Activated CD4-positive, alpha-beta T cell treated with anti-CD3 and anti-CD28 coated beads, Interleukin-2, amount 10 ng/mL, durations not matched to agents 7 days and 5 days (primary cell): ENCODE results near the gene NCKAP1. TPM values are rescaled to one million over a fixed set of nuclear protein-coding genes. Genes with fewer than 3 reads are reported as not detected.

ENCODE experiments used
- CTCF ChIA-PET: fragments of 350-600 bp; sonication (Branson Sonifier 250); formaldehyde crosslinking; loops from one replicate; lab custom pipeline; 2021; ENCODE audit warnings: antibody characterized with exemption; lab: Charles Lee
- POLR2A ChIA-PET: fragments of 350-600 bp; sonication (Branson Sonifier 250); formaldehyde crosslinking; loops from one replicate; lab custom pipeline; 2021; ENCODE audit warnings: antibody characterized with exemption; lab: Charles Lee
- DNase-seq: peaks from one replicate; pipeline ENCODE4 v3.0.0-alpha.2; 2020
- H3K27ac Mint-ChIP-seq: one replicate; pipeline ENCODE4 v1.8.0; 2021; ENCODE audit warnings: mild to moderate bottlenecking, moderate library complexity, mixed read lengths
- H3K27me3 Mint-ChIP-seq: one replicate; pipeline ENCODE4 v1.8.0; 2021; ENCODE audit warnings: mixed read lengths
- H3K36me3 Mint-ChIP-seq: one replicate; pipeline ENCODE4 v1.8.0; 2021; ENCODE audit warnings: low read depth, mixed read lengths
- H3K4me1 Mint-ChIP-seq: one replicate; pipeline ENCODE4 v1.8.0; 2021; ENCODE audit warnings: mixed read lengths
- H3K4me3 Mint-ChIP-seq: one replicate; pipeline ENCODE4 v1.8.0; 2021; ENCODE audit warnings: mild to moderate bottlenecking, moderate library complexity, mixed read lengths
- H3K9me3 Mint-ChIP-seq: one replicate; pipeline ENCODE4 v1.8.0; 2021; ENCODE audit warnings: mixed read lengths
- total RNA-seq, 2 experiments: library from RNA; stranded (reverse); gene quantifications; one replicate each; pipeline ENCODE4 v1.2.3, GENCODE V29; 2021

Gene NCKAP1
- total RNA-seq, 2 experiments from 2014 or later = 0.87 to 0.92 TPM

DNA sequence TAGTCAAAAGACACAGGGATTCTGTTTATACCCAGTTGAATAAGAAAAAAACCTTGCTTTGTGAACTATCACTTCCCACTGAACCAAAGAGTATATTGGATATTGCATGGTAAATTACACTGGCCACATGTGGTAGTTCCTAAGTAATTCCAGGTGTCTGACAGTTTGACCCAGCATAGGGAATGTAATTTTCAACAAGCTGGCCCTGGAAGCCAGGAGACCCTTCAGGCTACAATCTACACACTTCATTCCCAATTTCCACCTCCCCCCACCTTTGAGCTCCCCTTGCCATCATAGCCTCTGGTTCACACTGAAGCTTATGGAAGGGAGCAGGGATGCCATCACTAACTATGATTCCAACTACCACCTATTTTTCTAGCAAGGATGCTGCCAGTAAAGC is 174.6 kb downstream of the NCKAP1 start:
- no peak overlapping the region for H3K27ac Mint-ChIP-seq
- H3K4me3 Mint-ChIP-seq = no peak overlapping the region
- peaks cover 64% of the 10 kb centered on the region for H3K27me3 Mint-ChIP-seq

DNA sequence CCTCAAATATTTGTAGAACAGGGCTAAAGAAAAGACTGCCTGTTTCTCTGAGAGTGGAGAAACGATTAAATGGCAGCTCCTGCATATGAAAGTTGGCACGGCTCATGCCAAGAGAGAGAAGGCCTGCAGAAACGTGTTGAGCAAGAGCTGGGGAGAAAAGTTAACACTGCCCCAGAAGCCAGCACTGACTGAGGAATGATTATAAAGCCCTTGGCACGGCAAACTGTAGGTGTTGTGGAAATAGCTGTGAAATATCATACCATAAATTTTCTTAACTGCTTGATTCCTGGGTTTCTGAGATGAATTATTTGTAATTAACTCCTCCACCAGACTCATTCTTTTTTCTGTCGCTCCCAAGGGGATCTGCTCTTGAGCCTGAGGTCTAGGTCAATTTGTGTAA is 176.2 kb downstream of the NCKAP1 start:
- CTCF ChIA-PET = no interaction called here
- H3K4me3 Mint-ChIP-seq = no peak overlapping the region

More for the DNA sequence above, 174.6 kb downstream of the NCKAP1 start:
- ChIA-PET POLR2A (no interaction called here), CTCF (no interaction called here)
- Mint-ChIP-seq H3K4me1 (peaks cover 22% of the 10 kb centered on the region), H3K36me3 (peaks cover 3% of the 10 kb centered on the region), H3K9me3 (no peaks in the 10 kb centered on the region)
- DNase-seq = no peak

DNA sequence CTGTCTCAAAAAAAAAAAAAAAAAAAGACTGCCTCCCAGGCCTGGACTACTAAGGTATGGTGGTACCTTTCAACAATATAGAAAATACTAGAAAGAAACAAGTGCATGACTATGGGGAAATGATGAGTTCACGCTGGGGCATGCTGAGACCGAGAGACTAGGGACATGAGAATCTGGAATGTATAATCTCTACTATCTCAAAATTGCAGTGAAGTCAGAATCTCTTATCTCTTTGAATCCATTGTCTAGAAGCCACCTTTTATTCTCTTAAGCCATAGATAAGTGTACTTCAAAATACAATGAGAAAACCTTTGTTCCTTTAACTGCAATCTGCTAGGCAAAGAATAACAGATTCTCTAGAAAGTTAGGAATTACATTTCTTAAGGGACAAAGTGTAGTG is 177.4 kb downstream of the NCKAP1 start:
- H3K4me3 Mint-ChIP-seq = no peak overlapping the region
- peaks cover 47% of the 10 kb centered on the region for H3K27me3 Mint-ChIP-seq
- no peaks in the 10 kb centered on the region for H3K9me3 Mint-ChIP-seq
- POLR2A ChIA-PET = no interaction called here
- no peak for DNase-seq
- CTCF ChIA-PET = no interaction called here
- no peak overlapping the region for H3K27ac Mint-ChIP-seq
- H3K4me1 Mint-ChIP-seq = peaks cover 3% of the 10 kb centered on the region
- peaks cover 3% of the 10 kb centered on the region for H3K36me3 Mint-ChIP-seq

More for the DNA sequence above, 176.2 kb downstream of the NCKAP1 start:
- no peak for DNase-seq
- Mint-ChIP-seq H3K9me3 (no peaks in the 10 kb centered on the region), H3K27me3 (peaks cover 52% of the 10 kb centered on the region), H3K36me3 (peaks cover 3% of the 10 kb centered on the region), H3K27ac (no peak overlapping the region), H3K4me1 (peaks cover 10% of the 10 kb centered on the region)
- POLR2A ChIA-PET = no interaction called here

Other genes with a start within 250 kb of the NCKAP1 start
- not detected for gene FRZB, start 171.8 kb downstream of the NCKAP1 start, total RNA-seq
- 1 to 10 TPM in 1 of 2 experiments, under 1 TPM in 1; 0.92 to 1.6 TPM for gene DUSP19, start 40.3 kb upstream of the NCKAP1 start, total RNA-seq
- 10 to 100 TPM; 16.9 to 18.2 TPM for gene NUP35, start 86.0 kb upstream of the NCKAP1 start, total RNA-seq